22Rv1 (cell line): Measurements from ENCODE around the gene OLAH.
"Not testable (repeated sequence)": the region's sequence is repeated elsewhere in the genome, so short reads cannot be mapped to it uniquely, and the experiment has no call there.

Source experiments
- H3K27ac ChIP-seq: fragments of 450-650 bp; 2 replicates; pipeline ENCODE4 v1.5.1; 2017
- CTCF ChIP-seq: fragments of 450-650 bp; IDR thresholded peaks from 2 replicates; pipeline ENCODE4 v1.5.1; 2017; ENCODE audit warnings: mild to moderate bottlenecking
- ZFX ChIP-seq: fragments of 450-650 bp; IDR thresholded peaks from 2 replicates; pipeline ENCODE4 v1.6.1; 2017; ENCODE audit warnings: antibody characterized with exemption, borderline replicate concordance

OLAH gene

GRCh38 chr10:15043674-15044073, at the start of gene OLAH:
OLAH (plus strand) TSS chr10:15043943; CDS start chr10:15047289, 3,346 bp downstream.
- no peak for TF ChIP-seq CTCF
- no peak for TF ChIP-seq ZFX
- H3K27ac ChIP-seq = no peak within 1 kb of the TSS

GRCh38 chr10:14995964-14996565, 47.7 kb upstream of the OLAH start:
- TF ChIP-seq CTCF = no peak
- no peak for TF ChIP-seq ZFX
- H3K27ac ChIP-seq = no peak overlapping the region

GRCh38 chr10:15013530-15013929, 30.2 kb upstream of the OLAH start:
- not testable (repeated sequence) for H3K27ac ChIP-seq

GRCh38 chr10:15015451-15015850, 28.3 kb upstream of the OLAH start:
- no peak overlapping the region for H3K27ac ChIP-seq
- TF ChIP-seq ZFX (no peak), CTCF (no peak)

- H3K27ac ChIP-seq = not testable (repeated sequence)
Observed at GRCh38 chr10:15020966-15021365, 22.8 kb upstream of the OLAH start.

- H3K27ac ChIP-seq = not testable (repeated sequence)
Observed at GRCh38 chr10:15023079-15023478, 20.7 kb upstream of the OLAH start.

GRCh38 chr10:15024017-15025004, 19.4 kb upstream of the OLAH start:
- not testable (repeated sequence) for H3K27ac ChIP-seq

- not testable (repeated sequence) for H3K27ac ChIP-seq
Observed at GRCh38 chr10:15025040-15025439, 18.7 kb upstream of the OLAH start.

GRCh38 chr10:15027741-15028140, 16.0 kb upstream of the OLAH start:
- no peak for TF ChIP-seq CTCF
- no peak for TF ChIP-seq ZFX
- H3K27ac ChIP-seq = peak overlapping the region; percentile 30
